Islet precursor cell (in vitro differentiated cells): ENCODE data around the gene MKRN1.
"Not testable (repeated sequence)": the region's sequence is repeated elsewhere in the genome, so short reads cannot be mapped to it uniquely, and the experiment has no call there.

Experiments used
- DNase-seq: peaks from one replicate; pipeline ENCODE4 v3.0.0-alpha.2; 2018

The MKRN1 gene

GRCh38 chr7:140484951-140485499 is 5.7 kb upstream of the MKRN1 start:
- no peak for DNase-seq

- no peak for DNase-seq
Observed at GRCh38 chr7:140484479-140484878, 5.2 kb upstream of the MKRN1 start.

- no peak for DNase-seq
Observed at GRCh38 chr7:140479739-140480084, 407 bp upstream of the MKRN1 start.

DNA sequence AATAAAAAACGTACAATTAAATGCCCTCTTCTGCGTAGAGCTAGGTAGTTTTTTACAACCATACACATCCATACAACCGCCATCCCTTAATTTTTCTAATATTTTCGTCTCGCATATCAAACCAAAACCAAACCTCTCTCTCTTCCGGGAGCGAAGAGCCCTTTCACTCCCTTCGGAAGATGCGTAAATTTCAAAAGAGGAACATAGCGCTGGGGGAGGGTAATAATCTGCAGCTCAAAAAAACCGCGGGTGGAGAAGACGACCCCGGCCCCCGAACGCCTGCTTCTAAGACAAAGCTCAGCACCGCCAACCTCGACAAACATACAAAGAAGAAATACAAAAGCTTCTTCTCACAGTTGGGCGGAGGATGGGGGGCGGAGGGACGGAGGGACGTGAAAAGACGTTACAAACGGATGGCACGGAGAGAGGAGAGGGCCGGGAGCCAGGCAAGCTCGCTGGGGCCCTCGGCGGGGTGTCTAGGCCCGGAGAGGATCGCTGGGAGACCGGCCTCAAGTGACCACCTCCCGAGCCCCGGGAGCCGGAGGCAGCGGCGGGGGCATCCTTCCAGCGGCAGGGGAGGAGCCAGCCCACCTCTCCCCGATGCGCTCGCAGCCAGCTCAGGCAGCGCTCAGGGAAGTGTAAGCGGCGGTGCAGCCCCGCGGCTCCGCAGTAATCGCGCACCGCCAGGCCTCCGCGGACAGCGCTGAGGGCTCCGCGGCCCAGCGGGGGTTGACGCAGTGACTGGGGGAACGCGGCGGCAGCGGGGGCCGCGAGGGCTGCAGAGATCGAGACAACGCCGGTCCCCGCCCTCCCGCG is 851 bp downstream of the MKRN1 start:
- peak; percentile 73 for DNase-seq

GRCh38 chr7:140476698-140477261 is 2.5 kb downstream of the MKRN1 start:
- DNase-seq: no peak

- DNase-seq: no peak
Observed at GRCh38 chr7:140475747-140476333, 3.5 kb downstream of the MKRN1 start.

DNA sequence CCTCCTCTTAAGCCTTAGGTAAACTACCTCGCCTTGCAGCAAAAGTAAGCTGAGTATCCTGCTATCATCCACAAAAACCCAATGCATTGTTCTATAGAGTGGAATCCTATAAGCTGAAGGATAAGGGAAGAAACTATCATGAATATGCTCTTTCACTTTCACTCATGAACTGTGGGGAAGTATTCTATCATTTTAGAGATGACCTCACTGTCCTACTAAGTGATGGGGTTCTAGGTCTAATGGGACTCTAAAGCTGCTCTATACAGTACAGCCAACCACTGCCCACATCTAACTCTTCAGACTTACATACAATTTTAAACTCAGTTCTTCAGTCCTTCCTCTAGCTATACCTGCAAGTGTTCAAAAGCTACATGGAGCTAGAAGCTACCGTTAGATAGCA is 16.2 kb downstream of the MKRN1 start:
- DNase-seq: no peak

DNA sequence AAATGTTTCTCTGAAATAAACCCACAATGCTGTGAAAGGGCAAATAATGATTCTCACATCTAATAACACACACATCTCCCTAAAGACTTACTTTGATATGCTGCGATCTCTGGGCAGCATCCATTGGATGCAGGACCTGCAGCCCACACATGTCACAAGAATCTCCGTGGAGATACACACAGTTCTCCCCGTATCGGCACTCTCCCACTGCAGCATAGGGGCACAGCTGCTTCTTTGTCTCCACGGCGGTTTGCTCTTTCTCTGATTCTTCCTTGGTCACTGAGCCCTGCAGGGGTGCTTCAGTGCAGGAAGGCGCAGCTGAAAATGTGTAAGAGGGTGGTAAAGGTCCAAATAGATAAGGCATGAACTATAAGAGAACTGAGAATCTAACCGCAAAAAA is 20.4 kb downstream of the MKRN1 start:
- no peak for DNase-seq

DNA sequence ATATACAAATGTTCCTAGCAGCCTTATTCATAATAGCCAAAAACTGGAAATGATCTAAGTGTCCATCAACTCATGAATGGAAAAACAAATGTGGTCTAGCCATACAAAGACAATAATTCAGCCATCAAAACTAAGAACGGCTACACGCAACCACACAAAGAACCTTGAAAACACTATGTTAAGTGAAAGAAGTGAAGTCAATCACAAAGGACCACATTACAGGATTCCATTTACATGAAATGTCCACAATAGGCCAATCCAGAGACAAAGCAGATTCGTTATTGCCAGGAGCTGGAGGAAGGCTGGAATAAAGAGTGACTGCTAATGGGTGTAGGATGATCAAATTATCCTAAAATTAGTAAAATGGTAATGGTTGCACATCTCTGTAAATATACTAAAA is 21.1 kb downstream of the MKRN1 start:
- DNase-seq: no peak

DNA sequence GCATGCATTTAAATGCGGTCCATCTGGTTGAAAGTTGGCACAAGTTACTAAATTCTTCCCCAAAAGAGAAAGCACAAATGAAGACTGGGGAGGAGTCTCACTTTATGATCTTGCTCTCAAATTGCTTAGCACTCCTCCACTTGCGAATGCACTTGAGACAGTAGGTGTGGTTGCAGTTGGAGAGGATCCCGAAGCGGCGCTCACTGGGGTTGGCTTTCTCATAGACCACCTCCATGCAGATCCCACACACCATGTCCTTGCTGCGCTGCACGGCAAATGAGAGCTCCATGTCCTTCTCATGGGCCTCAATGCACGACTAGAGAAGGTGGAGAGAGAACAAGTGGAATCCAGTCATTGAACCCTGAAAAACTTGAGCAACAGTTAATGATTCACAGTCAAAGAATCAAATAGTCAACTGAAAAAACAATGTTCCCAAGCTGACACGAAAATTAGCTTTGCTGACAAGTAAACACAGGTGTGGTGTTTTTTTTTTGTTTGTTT is 22.7 kb downstream of the MKRN1 start:
- DNase-seq: no peak

GRCh38 chr7:140455743-140456142 is 23.6 kb downstream of the MKRN1 start:
- DNase-seq: no peak

DNA sequence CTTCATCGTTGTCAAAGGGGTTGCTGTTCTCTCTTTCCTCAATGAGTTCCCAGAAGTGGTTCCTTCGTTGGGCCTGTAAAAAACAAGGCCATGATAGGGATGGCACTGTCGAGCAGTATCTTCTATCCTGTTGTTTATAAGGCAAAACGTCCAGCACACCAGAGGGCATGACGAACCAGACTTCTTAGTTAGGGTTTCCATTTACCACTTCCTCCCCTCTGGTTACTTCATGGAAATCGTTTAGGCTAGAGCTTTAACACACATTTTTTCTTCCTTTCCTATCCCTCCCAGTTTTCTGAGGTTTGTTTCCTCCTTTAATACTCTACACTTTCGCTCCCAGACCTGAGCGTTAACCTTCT is 24.7 kb downstream of the MKRN1 start:
- DNase-seq: no peak

- DNase-seq: not testable (repeated sequence)
Observed at GRCh38 chr7:140453785-140454656, 25.3 kb downstream of the MKRN1 start.

DNA sequence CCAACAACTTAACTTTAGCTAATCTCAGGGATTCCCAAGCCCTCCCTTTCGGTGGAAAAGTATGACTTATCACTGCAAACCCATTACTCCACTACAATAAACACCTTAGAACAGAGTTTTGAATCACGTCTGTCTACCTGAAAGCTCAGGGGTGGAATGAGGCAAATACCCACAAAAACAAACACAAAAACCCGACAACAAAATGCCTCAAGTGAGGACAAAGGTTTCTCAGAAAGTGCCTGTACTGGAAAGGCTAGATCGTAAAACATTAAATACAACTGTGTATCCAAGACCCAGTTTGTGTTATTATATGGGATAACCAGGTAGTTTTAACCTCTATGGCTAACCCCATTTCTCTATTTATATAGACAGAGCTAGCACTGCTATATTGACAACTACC is 26.0 kb downstream of the MKRN1 start:
- no peak for DNase-seq

GRCh38 chr7:140451716-140452115 is 27.6 kb downstream of the MKRN1 start:
- DNase-seq: no peak

DNA sequence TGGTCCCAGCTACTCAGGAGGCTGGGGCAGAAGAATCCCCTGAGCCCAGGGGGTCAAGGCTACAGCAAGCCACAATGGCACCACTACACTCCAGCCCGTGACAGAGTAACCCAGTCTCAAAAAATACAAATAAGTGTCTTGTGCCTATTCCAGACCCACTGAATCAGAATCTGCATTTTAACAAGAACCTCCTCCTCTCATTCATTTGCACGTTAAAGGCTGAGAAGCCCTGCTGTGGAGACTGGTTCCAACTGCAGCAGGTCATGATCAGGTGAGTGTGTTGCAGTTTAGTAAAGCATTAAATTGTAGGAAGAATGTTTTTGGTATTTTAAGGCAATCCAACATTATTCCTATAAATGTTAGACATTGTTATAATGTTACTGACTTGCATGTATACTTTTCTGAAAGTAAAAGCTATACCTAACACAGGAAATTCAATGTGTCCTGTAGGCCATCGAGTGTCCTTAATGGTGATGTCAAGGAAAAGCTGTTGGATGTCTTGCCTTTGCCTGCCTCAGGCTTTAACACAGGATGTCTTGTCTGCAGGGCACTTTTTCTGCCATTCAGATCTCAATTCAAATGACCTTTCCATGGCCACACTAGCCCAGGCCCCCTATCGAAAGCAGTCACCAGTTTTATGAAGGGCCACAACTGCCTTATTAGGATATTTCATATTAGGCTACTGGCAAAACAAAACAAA is 30.4 kb downstream of the MKRN1 start:
- DNase-seq: no peak

- no peak for DNase-seq
Observed at GRCh38 chr7:140447841-140448240, 31.5 kb downstream of the MKRN1 start.

- DNase-seq: no peak
Observed at GRCh38 chr7:140446467-140446866, 32.8 kb downstream of the MKRN1 start.

- DNase-seq: no peak
Observed at GRCh38 chr7:140441519-140441918, 37.8 kb downstream of the MKRN1 start.

- DNase-seq: no peak
Observed at GRCh38 chr7:140440593-140440992, 38.7 kb downstream of the MKRN1 start.

GRCh38 chr7:140439359-140439758 is 39.9 kb downstream of the MKRN1 start:
- DNase-seq: no peak

- DNase-seq: no peak
Observed at GRCh38 chr7:140435252-140435895, 43.9 kb downstream of the MKRN1 start.
